Left lung (tissue), 10 donors: ENCODE measurements around the gene MAN1A1. TPM values are rescaled to one million over a fixed set of nuclear protein-coding genes. Genes with fewer than 3 reads are reported as not detected.

Experiments
- ATAC-seq: fragments of 200-7000 bp; cut with Tn5 transposase; one replicate; pipeline ENCODE4 v1.9.1; 2020; ENCODE audit warnings: moderate library complexity
- DNase-seq, 4 donors: peaks; one replicate each; pipeline ENCODE4 v3.0.0-alpha.2; 2013 to 2020
- H3K27ac ChIP-seq, 2 donors: fragments of 200-600 bp; sonication (generic) in 1 of 2; one replicate each; pipeline versions ENCODE4 v1.5.0 to v1.8.0; 2020 to 2021
- H3K27me3 ChIP-seq, 2 donors: fragments of 200-600 bp; sonication (generic) in 1 of 2; one replicate each; pipeline versions ENCODE4 v1.5.0 to v1.8.0; 2020 to 2021
- H3K36me3 ChIP-seq, 2 donors: fragments of 200-600 bp; sonication (generic) in 1 of 2; one replicate each; pipeline versions ENCODE4 v1.5.0 to v1.8.0; 2020 to 2021
- H3K4me1 ChIP-seq, 2 donors: fragments of 200-600 bp; one replicate each; pipeline ENCODE4 v1.8.0; 2021
- H3K4me3 ChIP-seq, 2 donors: fragments of 200-600 bp; sonication (generic) in 1 of 2; one replicate each; pipeline versions ENCODE4 v1.5.0 to v1.8.0; 2020 to 2021; ENCODE audit warnings: mild to moderate bottlenecking in 1 of 2
- H3K9me3 ChIP-seq, 2 donors: fragments of 200-600 bp; sonication (generic) in 1 of 2; one replicate each; pipeline versions ENCODE4 v1.5.0 to v1.8.0; 2020 to 2021
- CTCF ChIP-seq, 2 donors: fragments of 200-600 bp; sonication (generic) in 1 of 2; IDR thresholded peaks; one replicate each; pipeline versions ENCODE4 v1.5.0 to v1.8.0; 2021; ENCODE audit warnings: antibody characterized with exemption in 2 of 2
- intact Hi-C, 2 donors: fragments of 100-400 bp; cut with DNase I; formaldehyde crosslinking; loops; one replicate each; pipeline versions ENCODE4 v1.11.2 to v1.14.2; 2022
- polyA plus RNA-seq, 6 donors: library from polyadenylated mRNA; unstranded; fragments of 120-200 nt; gene quantifications; one replicate each; pipeline ENCODE4 v1.2.1, GENCODE V29; 2013; ENCODE audit not compliant: insufficient read length in 6 of 6
- total RNA-seq, 2 donors: library from RNA; stranded (reverse); fragmentation: NEBNext Ultra II Directional; extraction: Animal tissue kit (Norgen Biotek cat#: 25700); gene quantifications; one replicate each; pipeline ENCODE4 v1.2.1, GENCODE V29; 2021
- donor health status: DM: no; HTN: yes; CAD: no.
- donor health status: DM: no; HTN: no; CAD: no.

The MAN1A1 gene
- total and polyA plus RNA-seq, 8 donors, result 49.6 to 76.6 (median 58.1) TPM

DNA sequence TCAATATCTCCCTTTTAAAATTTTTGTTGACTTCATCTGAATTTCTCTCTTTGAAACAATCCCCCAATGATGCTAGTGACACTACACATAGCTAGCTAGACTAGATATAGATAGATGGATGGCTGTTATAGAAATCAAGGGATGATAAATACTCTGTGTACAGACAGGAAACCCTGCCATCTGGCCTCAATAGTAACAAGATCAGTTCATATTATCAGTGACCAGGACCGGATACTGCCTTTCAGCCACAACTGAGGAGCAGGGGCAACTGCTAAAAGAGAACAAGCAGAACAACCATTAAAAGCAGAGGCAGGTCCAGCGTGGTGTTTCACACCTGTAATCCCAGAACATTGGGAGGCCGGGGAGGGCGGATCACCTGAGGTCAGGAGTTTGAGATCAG, 152.8 kb downstream of the MAN1A1 start:
- Histone ChIP-seq H3K4me1 (peaks cover 0 to 5% of the 10 kb centered on the region in 2 donors), H3K27ac (no peak overlapping the region), H3K9me3 (no peaks in the 10 kb centered on the region), H3K4me3 (no peak overlapping the region), H3K27me3 (no peaks in the 10 kb centered on the region), H3K36me3 (peaks cover 0 to 51% of the 10 kb centered on the region in 2 donors)
- DNase-seq, result no peak
- no peak for ATAC-seq
- TF ChIP-seq CTCF (IDR thresholded peaks at IDR 0.05), result no peak
- intact Hi-C loops, result no loop called here

- intact Hi-C loops, result no loop called here
- no peak for TF ChIP-seq CTCF (IDR thresholded peaks at IDR 0.05)
- DNase-seq (peak in 2 of 4 donors; percentile 79 to 80), ATAC-seq (no peak)
- Histone ChIP-seq H3K27me3 (no peaks in the 10 kb centered on the region), H3K36me3 (peaks cover 0 to 46% of the 10 kb centered on the region in 2 donors), H3K27ac (no peak overlapping the region), H3K9me3 (no peaks in the 10 kb centered on the region), H3K4me1 (peaks cover 0 to 5% of the 10 kb centered on the region in 2 donors), H3K4me3 (no peak overlapping the region)
Observed at GRCh38 chr6:119195848-119196247, 153.7 kb downstream of the MAN1A1 start.

DNA sequence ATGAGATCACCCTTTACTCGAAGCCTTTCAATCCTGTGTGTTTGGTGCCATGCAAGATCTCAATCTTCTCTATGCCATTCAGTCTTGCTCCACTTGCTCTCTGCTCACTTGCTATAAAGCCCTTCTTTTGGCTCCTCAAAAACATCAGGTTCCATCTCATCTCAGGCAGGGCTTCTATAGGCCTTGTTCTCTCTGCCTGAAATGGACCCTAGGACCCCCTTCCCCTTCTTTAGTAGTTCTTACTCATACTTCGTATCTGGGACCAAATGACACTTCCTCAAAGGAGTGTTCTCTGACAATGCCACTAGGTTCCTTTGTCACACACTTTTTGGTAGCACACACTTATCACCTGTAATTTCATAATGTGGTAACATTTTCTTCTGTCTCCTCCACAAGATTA, 154.4 kb downstream of the MAN1A1 start:
- DNase-seq (no peak), ATAC-seq (no peak)
- no peaks in the 10 kb centered on the region for H3K27me3 ChIP-seq
- intact Hi-C loops, result no loop called here
- TF ChIP-seq CTCF (IDR thresholded peaks at IDR 0.05), result no peak
- H3K36me3 ChIP-seq, result peaks cover 0 to 40% of the 10 kb centered on the region in 2 donors
- no peak overlapping the region for H3K4me3 ChIP-seq
- H3K9me3 ChIP-seq, result no peaks in the 10 kb centered on the region
- H3K4me1 ChIP-seq, result peaks cover 0 to 5% of the 10 kb centered on the region in 2 donors
- H3K27ac ChIP-seq, result no peak overlapping the region

GRCh38 chr6:119193707-119194106, 155.9 kb downstream of the MAN1A1 start:
- H3K36me3 ChIP-seq, result peaks cover 0 to 46% of the 10 kb centered on the region in 2 donors
- intact Hi-C loops, result no loop called here
- no peak overlapping the region for H3K4me3 ChIP-seq
- peaks cover 0 to 5% of the 10 kb centered on the region in 2 donors for H3K4me1 ChIP-seq
- no peak for DNase-seq
- no peak for TF ChIP-seq CTCF (IDR thresholded peaks at IDR 0.05)
- no peak for ATAC-seq
- no peak overlapping the region for H3K27ac ChIP-seq
- H3K9me3 ChIP-seq, result no peaks in the 10 kb centered on the region
- H3K27me3 ChIP-seq, result no peaks in the 10 kb centered on the region

GRCh38 chr6:119192200-119192599, 157.4 kb downstream of the MAN1A1 start:
- H3K9me3 ChIP-seq, result no peaks in the 10 kb centered on the region
- no peaks in the 10 kb centered on the region for H3K27me3 ChIP-seq
- H3K4me1 ChIP-seq, result peaks cover 0 to 5% of the 10 kb centered on the region in 2 donors
- no peak overlapping the region for H3K4me3 ChIP-seq
- H3K36me3 ChIP-seq, result peaks cover 0 to 59% of the 10 kb centered on the region in 2 donors
- H3K27ac ChIP-seq, result no peak overlapping the region
- intact Hi-C loops, result no loop called here
- DNase-seq (no peak), ATAC-seq (no peak)
- TF ChIP-seq CTCF (IDR thresholded peaks at IDR 0.05), result no peak
